Measurements from ENCODE around the gene SLC35C1. TPM values are rescaled to one million over a fixed set of nuclear protein-coding genes. Genes with fewer than 3 reads are reported as not detected.

SLC35C1 gene
- total RNA-seq, 3 donors from 2014 or later, result 26.6 to 47.8 (median 35.6) TPM

DNA sequence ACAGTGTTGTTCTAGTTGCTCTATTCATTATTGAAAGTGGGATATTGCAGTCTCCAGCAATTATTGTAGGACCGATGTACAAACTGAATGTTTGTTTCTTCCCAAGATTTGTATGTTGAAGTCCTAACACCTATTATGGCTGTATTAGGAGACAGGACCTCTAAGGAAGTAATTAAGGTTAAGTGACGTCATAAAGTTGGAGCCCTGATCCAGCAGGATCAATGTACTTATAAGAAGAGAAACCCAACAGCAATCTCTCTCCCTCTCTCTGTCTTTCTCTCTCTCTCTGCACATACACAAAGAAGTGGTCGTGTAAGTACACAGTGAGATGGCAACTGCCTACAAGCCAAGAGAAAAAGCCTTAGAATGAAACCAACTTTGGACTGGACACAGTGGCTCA lies 16.1 kb upstream of the SLC35C1 start:
- DNase-seq (no peak), ATAC-seq (no peak)
- Histone ChIP-seq H3K4me1 (ENCODE audit: low read depth) (no peaks in the 10 kb centered on the region), H3K36me3 (ENCODE audit: low read depth) (no peaks in the 10 kb centered on the region), H3K9me3 (no peaks in the 10 kb centered on the region), H3K4me3 (no peak overlapping the region)
- intact Hi-C loops (cut with DNase I, micrococcal nuclease), result no loop called here
- TF ChIP-seq, protein P1, sequence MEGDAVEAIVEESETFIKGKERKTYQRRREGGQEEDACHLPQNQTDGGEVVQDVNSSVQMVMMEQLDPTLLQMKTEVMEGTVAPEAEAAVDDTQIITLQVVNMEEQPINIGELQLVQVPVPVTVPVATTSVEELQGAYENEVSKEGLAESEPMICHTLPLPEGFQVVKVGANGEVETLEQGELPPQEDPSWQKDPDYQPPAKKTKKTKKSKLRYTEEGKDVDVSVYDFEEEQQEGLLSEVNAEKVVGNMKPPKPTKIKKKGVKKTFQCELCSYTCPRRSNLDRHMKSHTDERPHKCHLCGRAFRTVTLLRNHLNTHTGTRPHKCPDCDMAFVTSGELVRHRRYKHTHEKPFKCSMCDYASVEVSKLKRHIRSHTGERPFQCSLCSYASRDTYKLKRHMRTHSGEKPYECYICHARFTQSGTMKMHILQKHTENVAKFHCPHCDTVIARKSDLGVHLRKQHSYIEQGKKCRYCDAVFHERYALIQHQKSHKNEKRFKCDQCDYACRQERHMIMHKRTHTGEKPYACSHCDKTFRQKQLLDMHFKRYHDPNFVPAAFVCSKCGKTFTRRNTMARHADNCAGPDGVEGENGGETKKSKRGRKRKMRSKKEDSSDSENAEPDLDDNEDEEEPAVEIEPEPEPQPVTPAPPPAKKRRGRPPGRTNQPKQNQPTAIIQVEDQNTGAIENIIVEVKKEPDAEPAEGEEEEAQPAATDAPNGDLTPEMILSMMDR (IDR thresholded peaks at IDR 0.05), result no peak

DNA sequence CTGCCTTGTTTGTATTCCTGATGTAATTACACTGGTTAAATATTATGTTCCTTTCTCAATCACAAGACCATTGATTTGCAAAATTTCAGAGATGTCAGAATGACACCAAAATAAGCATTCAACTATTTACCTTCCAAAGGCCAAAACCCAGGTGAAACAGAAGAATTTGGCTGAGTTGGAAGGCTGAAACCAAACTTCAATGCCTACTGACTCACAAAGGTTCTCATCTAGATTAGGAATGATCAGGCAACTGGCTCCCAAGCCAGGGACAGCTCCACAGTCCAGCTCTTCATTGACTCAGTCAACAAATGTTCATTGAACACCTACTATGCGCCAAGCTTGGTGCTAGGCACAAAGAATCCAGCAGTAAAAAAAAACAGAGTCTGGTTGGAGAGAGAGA lies 13.4 kb upstream of the SLC35C1 start:
- H3K4me1 ChIP-seq (ENCODE audit: low read depth), result no peaks in the 10 kb centered on the region
- TF ChIP-seq, protein P1 (IDR thresholded peaks at IDR 0.05), result no peak
- H3K9me3 ChIP-seq, result no peaks in the 10 kb centered on the region
- DNase-seq (no peak), ATAC-seq (no peak)
- intact Hi-C loops (cut with DNase I, micrococcal nuclease), result no loop called here
- H3K4me3 ChIP-seq, result no peak overlapping the region
- H3K36me3 ChIP-seq (ENCODE audit: low read depth), result no peaks in the 10 kb centered on the region

DNA sequence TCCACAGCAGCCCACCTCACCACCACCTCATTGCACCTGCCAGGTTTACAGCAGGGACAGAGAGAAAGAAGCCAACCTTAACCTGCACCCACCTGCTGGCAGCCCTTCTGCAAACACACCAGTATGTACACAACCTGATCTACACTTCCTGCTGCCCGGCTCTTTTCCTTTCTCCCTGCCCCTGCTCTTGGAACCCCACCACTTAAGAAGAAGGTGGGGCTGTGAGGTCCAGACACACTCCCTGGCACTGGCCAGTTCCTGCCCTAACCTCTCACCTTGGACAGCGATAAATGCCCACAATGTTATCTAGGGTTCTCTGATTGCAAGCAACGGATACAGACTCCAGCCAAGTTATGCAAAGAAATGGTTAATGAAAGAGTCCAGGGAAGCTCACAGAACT lies 10.8 kb upstream of the SLC35C1 start:
- Histone ChIP-seq H3K36me3 (ENCODE audit: low read depth) (no peaks in the 10 kb centered on the region), H3K9me3 (no peaks in the 10 kb centered on the region), H3K4me1 (ENCODE audit: low read depth) (no peaks in the 10 kb centered on the region), H3K4me3 (no peak overlapping the region)
- DNase-seq, result no peak
- TF ChIP-seq, protein P1 (IDR thresholded peaks at IDR 0.05), result no peak
- intact Hi-C loops (cut with DNase I, micrococcal nuclease), result no loop called here
- peak; percentile 77 for ATAC-seq

DNA sequence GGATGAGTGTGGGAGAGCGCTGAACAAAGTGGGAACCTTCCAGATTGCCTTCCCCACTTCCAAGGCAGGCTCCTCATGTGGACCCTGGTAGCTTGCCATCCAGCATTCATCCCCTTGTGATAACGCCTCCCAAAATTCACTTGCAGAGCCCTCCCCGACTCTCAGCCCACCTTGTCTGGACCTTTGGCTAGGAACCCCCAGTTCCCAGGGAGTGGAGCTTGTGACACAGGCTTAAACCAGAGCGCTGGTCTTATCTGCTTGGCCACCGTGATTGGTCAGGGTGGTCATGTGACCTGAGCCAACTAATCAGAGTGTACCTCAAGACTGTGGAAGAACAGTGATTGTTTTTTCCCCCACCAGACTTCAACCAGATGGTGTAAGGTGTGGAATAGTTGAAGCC lies 9.6 kb upstream of the SLC35C1 start:
- H3K36me3 ChIP-seq (ENCODE audit: low read depth), result no peaks in the 10 kb centered on the region
- TF ChIP-seq, protein P1 (IDR thresholded peaks at IDR 0.05), result no peak
- no peak overlapping the region for H3K4me3 ChIP-seq
- H3K4me1 ChIP-seq (ENCODE audit: low read depth), result no peaks in the 10 kb centered on the region
- H3K9me3 ChIP-seq, result no peaks in the 10 kb centered on the region
- DNase-seq (no peak), ATAC-seq (no peak)
- intact Hi-C loops (cut with DNase I, micrococcal nuclease), result no loop called here

DNA sequence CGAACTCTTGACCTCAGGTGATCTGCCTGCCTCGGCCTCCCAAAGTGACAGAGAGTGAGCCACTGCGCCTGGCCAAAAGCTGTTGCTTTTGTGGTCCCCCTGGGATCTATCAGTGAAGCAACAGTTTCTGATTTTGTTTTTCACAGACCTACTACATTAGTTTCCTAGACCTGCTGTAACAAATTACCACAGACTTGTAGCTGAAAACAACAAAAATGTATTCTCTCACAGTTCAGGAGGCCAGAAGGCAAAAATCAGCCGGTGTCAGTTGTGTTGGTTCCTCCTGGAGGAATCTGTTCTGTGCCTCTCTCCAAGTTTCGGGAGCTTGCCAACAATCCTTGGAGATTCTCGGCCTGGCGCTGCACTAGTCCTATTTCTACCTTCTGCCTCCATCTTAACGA lies 8.5 kb upstream of the SLC35C1 start:
- Histone ChIP-seq H3K4me1 (ENCODE audit: low read depth) (no peaks in the 10 kb centered on the region), H3K36me3 (ENCODE audit: low read depth) (no peaks in the 10 kb centered on the region), H3K9me3 (no peaks in the 10 kb centered on the region), H3K4me3 (no peak overlapping the region)
- ATAC-seq, result no peak
- TF ChIP-seq, protein P1 (IDR thresholded peaks at IDR 0.05), result no peak
- no peak for DNase-seq
- intact Hi-C loops (cut with DNase I, micrococcal nuclease), result no loop called here

DNA sequence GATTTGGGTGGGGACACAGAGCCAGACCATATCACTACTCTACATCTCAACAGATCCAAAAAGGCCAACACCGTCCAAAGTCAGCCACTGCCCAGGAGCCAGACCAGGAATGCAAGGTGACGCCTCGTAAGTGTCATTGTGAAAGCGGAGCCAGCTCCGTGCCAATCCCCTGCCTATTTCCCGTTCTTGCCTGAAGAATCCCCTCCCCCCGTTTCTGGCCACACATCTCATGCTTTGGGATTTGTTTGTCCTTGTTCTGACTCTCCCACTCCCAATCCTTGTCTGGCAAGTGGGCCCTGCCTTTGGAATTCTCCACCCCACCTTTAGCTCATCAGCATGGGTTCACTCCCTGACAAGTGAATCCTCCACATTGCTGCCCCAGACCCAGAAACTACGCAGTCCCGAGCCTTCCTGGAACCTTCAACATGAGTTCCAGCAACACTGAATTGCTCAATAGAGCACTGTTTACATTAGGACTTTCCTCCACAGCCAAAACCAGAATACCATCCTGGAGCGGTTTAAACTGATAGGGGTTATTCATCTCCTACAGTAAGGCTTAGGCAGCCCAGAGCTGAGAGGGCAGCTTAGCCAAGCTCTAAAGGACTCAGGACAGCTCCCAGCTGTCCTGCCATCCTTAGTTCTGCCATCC lies 6.0 kb upstream of the SLC35C1 start:
- no peaks in the 10 kb centered on the region for H3K36me3 ChIP-seq (ENCODE audit: low read depth)
- no peaks in the 10 kb centered on the region for H3K9me3 ChIP-seq
- intact Hi-C loops (cut with DNase I, micrococcal nuclease), result no loop called here
- DNase-seq (no peak), ATAC-seq (no peak)
- peaks cover 14% of the 10 kb centered on the region for H3K4me1 ChIP-seq (ENCODE audit: low read depth)
- TF ChIP-seq, protein P1 (IDR thresholded peaks at IDR 0.05), result no peak
- H3K4me3 ChIP-seq, result no peak overlapping the region

All from mucosa of descending colon (tissue), 3 donors.